Smooth muscle cell (in vitro differentiated cells): ENCODE data around the gene CTNNA2. TPM values are rescaled to one million over a fixed set of nuclear protein-coding genes. Genes with fewer than 3 reads are reported as not detected.

Experiments used
- DNase-seq: peaks from one replicate; lab custom pipeline; 2025; ENCODE audit not compliant: unreplicated experiment; lab: John Stamatoyannopoulos, UW
- H2AFZ ChIP-seq: fragments of 200-600 bp; sonication (generic); 2 replicates; pipeline ENCODE4 v1.6.0; 2016; ENCODE audit warnings: antibody characterized with exemption, low read depth, mild to moderate bottlenecking
- H3F3A ChIP-seq: fragments of 200-600 bp; sonication (generic); 2 replicates; pipeline ENCODE4 v1.6.0; 2017; ENCODE audit warnings: antibody characterized with exemption, low read depth
- H3K27ac ChIP-seq: fragments of 200-600 bp; sonication (generic); 2 replicates; pipeline ENCODE4 v1.5.1; 2016; ENCODE audit warnings: low read depth, mild to moderate bottlenecking
- H3K27me3 ChIP-seq: fragments of 200-600 bp; sonication (generic); 2 replicates; pipeline ENCODE4 v1.6.1; 2016; ENCODE audit warnings: low read depth, mild to moderate bottlenecking
- H3K36me3 ChIP-seq: fragments of 200-600 bp; sonication (generic); 2 replicates; pipeline ENCODE4 v1.5.1; 2016; ENCODE audit warnings: low read depth
- H3K4me1 ChIP-seq: fragments of 200-600 bp; sonication (generic); 2 replicates; pipeline ENCODE4 v1.5.1; 2016; ENCODE audit warnings: low read depth
- H3K4me2 ChIP-seq: fragments of 200-600 bp; sonication (generic); 2 replicates; pipeline ENCODE4 v1.6.0; 2016; ENCODE audit warnings: mild to moderate bottlenecking
- H3K4me3 ChIP-seq: fragments of 200-600 bp; sonication (generic); 2 replicates; pipeline ENCODE4 v1.5.1; 2016; ENCODE audit warnings: mild to moderate bottlenecking
- H3K79me2 ChIP-seq: fragments of 200-600 bp; sonication (generic); 2 replicates; pipeline ENCODE4 v1.6.0; 2016; ENCODE audit warnings: low read depth, mild to moderate bottlenecking
- H3K9ac ChIP-seq: fragments of 200-600 bp; sonication (generic); 2 replicates; pipeline ENCODE4 v1.6.0; 2016; ENCODE audit warnings: low read depth
- H3K9me3 ChIP-seq: fragments of 200-600 bp; sonication (generic); replicated peaks from 2 replicates; pipeline ENCODE4 v1.5.1; 2016; ENCODE audit warnings: low read depth
- H4K20me1 ChIP-seq: fragments of 200-600 bp; sonication (generic); 2 replicates; pipeline ENCODE4 v1.6.0; 2016; ENCODE audit warnings: low read depth
- CTCF ChIP-seq: fragments of 200-600 bp; sonication (generic); IDR thresholded peaks from 2 replicates; pipeline ENCODE4 v1.5.1; 2017; ENCODE audit warnings: borderline replicate concordance, mild to moderate bottlenecking, antibody characterized with exemption; ENCODE audit not compliant: insufficient read depth, poor library complexity, severe bottlenecking
- WGBS: methylation state at CpG from one replicate; pipeline ENCODE4 v1.1.7; 2016; ENCODE audit warnings: low lambda C conversion rate; 5-methylcytosine and 5-hydroxymethylcytosine counted together
- polyA plus RNA-seq: library from polyadenylated mRNA; unstranded; fragments of >200 nt; fragmentation: Nextera tagmentation; extraction: Ambion mirVana; gene quantifications from 2 replicates; pipeline ENCODE4 v1.2.1, GENCODE V29; 2016
- total RNA-seq: library from RNA; depleted of rRNA; stranded (reverse); fragments of >200 nt; gene quantifications from 2 replicates; pipeline ENCODE4 v1.2.3, GENCODE V29; 2014

CTNNA2 gene
- total and polyA plus RNA-seq, 2 experiments from 2014 or later: not detected

GRCh38 chr2:80329491-80329890 lies 816.6 kb downstream of the CTNNA2 start:
- no peak overlapping the region for H3K4me3 ChIP-seq
- H4K20me1 ChIP-seq: no peaks in the 10 kb centered on the region
- H3K79me2 ChIP-seq: no peaks in the 10 kb centered on the region
- peaks cover 10% of the 10 kb centered on the region for H3K27me3 ChIP-seq
- no peak overlapping the region for H3K27ac ChIP-seq
- peaks cover 10% of the 10 kb centered on the region for H3K4me1 ChIP-seq
- H3K9ac ChIP-seq: no peak overlapping the region
- DNase-seq: no peak
- H3F3A ChIP-seq: no peaks in the 10 kb centered on the region
- H3K9me3 ChIP-seq: no peaks in the 10 kb centered on the region
- H3K36me3 ChIP-seq: no peaks in the 10 kb centered on the region
- H2AFZ ChIP-seq: no peak overlapping the region
- no peak overlapping the region for H3K4me2 ChIP-seq
- WGBS: 84% methylated on average over 5 of the region's 5 CpGs
- no peak for TF ChIP-seq CTCF

DNA sequence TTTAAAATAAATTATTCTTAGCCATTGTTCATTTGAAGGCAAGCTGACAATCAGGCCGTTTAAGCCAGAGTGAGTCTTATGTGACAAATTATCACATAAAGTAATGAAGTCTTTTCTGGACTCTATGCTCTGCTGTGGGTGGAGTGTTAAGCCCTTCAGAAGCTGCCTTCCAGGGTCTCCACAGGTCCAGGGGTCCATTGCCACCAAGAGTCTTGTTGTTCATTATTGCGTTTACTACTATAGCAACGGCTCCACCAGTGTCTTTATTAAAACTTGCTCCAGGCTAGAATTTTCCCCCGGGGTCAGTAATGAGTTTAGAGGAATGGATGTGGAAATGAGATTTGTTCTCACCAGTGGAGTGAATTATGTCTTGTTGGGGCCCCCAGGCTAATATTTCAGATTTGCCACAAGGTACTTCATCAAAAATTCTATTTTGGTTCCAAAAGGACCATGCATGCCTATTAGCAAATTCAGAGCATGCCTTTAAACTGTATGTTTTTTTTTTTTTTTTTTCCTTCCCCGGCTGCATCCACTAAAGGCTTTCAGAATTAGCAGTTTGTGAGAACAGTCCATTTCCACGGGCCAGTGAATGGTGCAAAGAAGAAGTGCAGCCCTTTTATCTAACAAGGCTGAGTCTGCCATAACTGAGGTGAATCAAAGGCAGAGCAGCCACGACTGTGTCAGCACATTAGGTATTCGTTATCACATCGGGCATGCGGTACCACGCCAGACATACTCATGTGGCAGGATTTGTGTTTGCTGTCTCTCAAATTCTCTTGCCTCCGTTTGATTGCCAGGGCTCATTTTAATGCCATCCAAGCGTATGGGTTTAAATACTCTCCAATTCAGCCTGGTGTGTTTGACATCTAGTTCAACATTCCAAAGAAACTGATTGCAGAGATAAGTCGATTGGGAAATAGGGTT lies 817.9 kb downstream of the CTNNA2 start:
- Histone ChIP-seq H3K9ac (no peak overlapping the region), H3K4me2 (no peak overlapping the region), H3K79me2 (no peaks in the 10 kb centered on the region), H3K4me1 (peaks cover 6% of the 10 kb centered on the region), H3K27me3 (no peaks in the 10 kb centered on the region), H4K20me1 (no peaks in the 10 kb centered on the region), H3K4me3 (no peak overlapping the region), H2AFZ (no peak overlapping the region), H3K9me3 (no peaks in the 10 kb centered on the region), H3F3A (no peaks in the 10 kb centered on the region), H3K27ac (no peak overlapping the region), H3K36me3 (no peaks in the 10 kb centered on the region)
- TF ChIP-seq CTCF: no peak
- 80% methylated on average over 14 of the region's 14 CpGs for WGBS
- no peak for DNase-seq

DNA sequence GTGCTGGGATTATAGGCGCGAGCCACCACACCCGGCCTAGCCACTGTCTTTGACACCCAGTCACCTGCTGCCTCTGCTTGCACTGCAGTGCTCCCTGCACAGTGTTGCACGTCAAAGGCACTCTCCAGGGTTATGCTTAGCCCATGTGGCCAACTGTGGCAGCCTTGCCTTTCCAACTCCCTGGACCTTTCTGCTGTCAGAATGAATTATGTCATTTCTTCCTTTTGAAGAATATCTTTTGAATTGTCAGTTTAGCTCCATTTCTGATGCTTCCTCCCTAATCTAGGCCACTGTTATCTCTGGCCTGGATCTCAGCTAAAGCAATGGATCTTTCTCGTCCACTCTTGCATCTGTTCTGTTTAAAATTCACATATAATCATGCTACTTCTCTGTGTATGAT lies 821.0 kb downstream of the CTNNA2 start:
- Histone ChIP-seq H3K27me3 (no peaks in the 10 kb centered on the region), H3F3A (no peaks in the 10 kb centered on the region), H3K27ac (no peak overlapping the region), H3K9ac (no peak overlapping the region), H3K4me3 (no peak overlapping the region), H3K4me2 (no peak overlapping the region), H2AFZ (no peak overlapping the region), H4K20me1 (no peaks in the 10 kb centered on the region), H3K36me3 (no peaks in the 10 kb centered on the region), H3K9me3 (no peaks in the 10 kb centered on the region), H3K4me1 (no peaks in the 10 kb centered on the region), H3K79me2 (no peaks in the 10 kb centered on the region)
- TF ChIP-seq CTCF: no peak
- DNase-seq: no peak
- 84% methylated on average over 5 of the region's 5 CpGs for WGBS

GRCh38 chr2:80335411-80335810 lies 822.6 kb downstream of the CTNNA2 start:
- H3K4me2 ChIP-seq: no peak overlapping the region
- TF ChIP-seq CTCF: no peak
- H3K79me2 ChIP-seq: no peaks in the 10 kb centered on the region
- WGBS: 95% methylated on average over 1 of the region's 1 CpG
- DNase-seq: no peak
- no peaks in the 10 kb centered on the region for H3K4me1 ChIP-seq
- no peak overlapping the region for H3K27ac ChIP-seq
- H3K9ac ChIP-seq: no peak overlapping the region
- H3K27me3 ChIP-seq: no peaks in the 10 kb centered on the region
- no peaks in the 10 kb centered on the region for H4K20me1 ChIP-seq
- no peaks in the 10 kb centered on the region for H3F3A ChIP-seq
- no peak overlapping the region for H2AFZ ChIP-seq
- no peaks in the 10 kb centered on the region for H3K9me3 ChIP-seq
- H3K36me3 ChIP-seq: no peaks in the 10 kb centered on the region
- H3K4me3 ChIP-seq: no peak overlapping the region
